Measurements from ENCODE around the gene RASA3.

GRCh38 chr13:113941571-113942191 is 190.7 kb downstream of the RASA3 start:
- TF ChIP-seq, protein P1, sequence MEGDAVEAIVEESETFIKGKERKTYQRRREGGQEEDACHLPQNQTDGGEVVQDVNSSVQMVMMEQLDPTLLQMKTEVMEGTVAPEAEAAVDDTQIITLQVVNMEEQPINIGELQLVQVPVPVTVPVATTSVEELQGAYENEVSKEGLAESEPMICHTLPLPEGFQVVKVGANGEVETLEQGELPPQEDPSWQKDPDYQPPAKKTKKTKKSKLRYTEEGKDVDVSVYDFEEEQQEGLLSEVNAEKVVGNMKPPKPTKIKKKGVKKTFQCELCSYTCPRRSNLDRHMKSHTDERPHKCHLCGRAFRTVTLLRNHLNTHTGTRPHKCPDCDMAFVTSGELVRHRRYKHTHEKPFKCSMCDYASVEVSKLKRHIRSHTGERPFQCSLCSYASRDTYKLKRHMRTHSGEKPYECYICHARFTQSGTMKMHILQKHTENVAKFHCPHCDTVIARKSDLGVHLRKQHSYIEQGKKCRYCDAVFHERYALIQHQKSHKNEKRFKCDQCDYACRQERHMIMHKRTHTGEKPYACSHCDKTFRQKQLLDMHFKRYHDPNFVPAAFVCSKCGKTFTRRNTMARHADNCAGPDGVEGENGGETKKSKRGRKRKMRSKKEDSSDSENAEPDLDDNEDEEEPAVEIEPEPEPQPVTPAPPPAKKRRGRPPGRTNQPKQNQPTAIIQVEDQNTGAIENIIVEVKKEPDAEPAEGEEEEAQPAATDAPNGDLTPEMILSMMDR (conservative IDR thresholded peaks at IDR 0.05), result no peak
- no peak for TF ChIP-seq EZH2 (IDR thresholded peaks at IDR 0.05; ENCODE audit: low read depth)
